GM10266 (cell line): ENCODE data around the gene DCDC2C.
A peak's percentile ranks its signal among the peaks of the same experiment; 100 is the strongest.

Experiments used
- DNase-seq: peaks from one replicate; pipeline ENCODE4 v3.0.0; 2012; ENCODE audit errors: extremely low spot score
- CTCF ChIP-seq: IDR thresholded peaks from 2 replicates; pipeline ENCODE4 v1.5.1; 2012; ENCODE audit warnings: mild to moderate bottlenecking, low read depth; ENCODE audit not compliant: control insufficient read depth, insufficient read depth; ENCODE audit errors: missing control alignments

DCDC2C gene

GRCh38 chr2:3718679-3719078 lies 15.3 kb downstream of the DCDC2C start:
- no peak for DNase-seq

GRCh38 chr2:3725002-3725401 lies 21.6 kb downstream of the DCDC2C start:
- TF ChIP-seq CTCF = no peak
- no peak for DNase-seq

More at GRCh38 chr2:3718679-3719078, 15.3 kb downstream of the DCDC2C start:
- TF ChIP-seq CTCF = no peak

- DNase-seq = no peak
- TF ChIP-seq CTCF = no peak
Measured at GRCh38 chr2:3725458-3726250, 22.3 kb downstream of the DCDC2C start.

- no peak for DNase-seq
Measured at GRCh38 chr2:3726511-3726910, 23.1 kb downstream of the DCDC2C start.

GRCh38 chr2:3727397-3728045 lies 24.1 kb downstream of the DCDC2C start:
- no peak for TF ChIP-seq CTCF
- no peak for DNase-seq

More at GRCh38 chr2:3726511-3726910, 23.1 kb downstream of the DCDC2C start:
- TF ChIP-seq CTCF = no peak

GRCh38 chr2:3728104-3729054 lies 25.0 kb downstream of the DCDC2C start:
- TF ChIP-seq CTCF = peak; percentile 52
- peak; percentile 52 for DNase-seq

- DNase-seq = no peak
- TF ChIP-seq CTCF = no peak
Measured at GRCh38 chr2:3729055-3729448, 25.7 kb downstream of the DCDC2C start.
